Activated naive CD4-positive, alpha-beta T cell treated with Interleukin-2 at 50 U/mL for 16 hours (primary cell): ENCODE results near the gene CTNNB1.

Experiments used
- DNase-seq: peaks from one replicate; pipeline ENCODE4 v3.0.0-alpha.2; 2020

Gene CTNNB1

GRCh38 chr3:41220906-41221677 is 21.8 kb downstream of the CTNNB1 start:
- no peak for DNase-seq

GRCh38 chr3:41222012-41222411 is 22.7 kb downstream of the CTNNB1 start:
- DNase-seq = no peak

GRCh38 chr3:41222501-41222900 is 23.2 kb downstream of the CTNNB1 start:
- DNase-seq = no peak

- no peak for DNase-seq
Measured at GRCh38 chr3:41223078-41223477, 23.8 kb downstream of the CTNNB1 start.

GRCh38 chr3:41223691-41224090 is 24.4 kb downstream of the CTNNB1 start:
- no peak for DNase-seq

GRCh38 chr3:41224120-41224806 is 25.0 kb downstream of the CTNNB1 start:
- no peak for DNase-seq

- DNase-seq = no peak
Measured at GRCh38 chr3:41234823-41235721, 35.8 kb downstream of the CTNNB1 start.

- no peak for DNase-seq
Measured at GRCh38 chr3:41236228-41236627, 36.9 kb downstream of the CTNNB1 start.

GRCh38 chr3:41237907-41238306 is 38.6 kb downstream of the CTNNB1 start:
- no peak for DNase-seq

GRCh38 chr3:41239587-41239986 is 40.3 kb downstream of the CTNNB1 start:
- DNase-seq = no peak

- no peak for DNase-seq
Measured at GRCh38 chr3:41241161-41241560, 41.9 kb downstream of the CTNNB1 start.

- no peak for DNase-seq
Measured at GRCh38 chr3:41241800-41242571, 42.7 kb downstream of the CTNNB1 start.

- no peak for DNase-seq
Measured at GRCh38 chr3:41243183-41243582, 43.9 kb downstream of the CTNNB1 start.

- no peak for DNase-seq
Measured at GRCh38 chr3:41244620-41245336, 45.5 kb downstream of the CTNNB1 start.

- DNase-seq = no peak
Measured at GRCh38 chr3:41247055-41248004, 48.0 kb downstream of the CTNNB1 start.

GRCh38 chr3:41248525-41248924 is 49.2 kb downstream of the CTNNB1 start:
- no peak for DNase-seq

GRCh38 chr3:41249318-41249717 is 50.0 kb downstream of the CTNNB1 start:
- no peak for DNase-seq

- no peak for DNase-seq
Measured at GRCh38 chr3:41250825-41251224, 51.5 kb downstream of the CTNNB1 start.

GRCh38 chr3:41251593-41251992 is 52.3 kb downstream of the CTNNB1 start:
- no peak for DNase-seq

- DNase-seq = no peak
Measured at GRCh38 chr3:41258239-41258800, 59.0 kb downstream of the CTNNB1 start.
